Measurements from ENCODE around the gene RSPH6A.

DNA sequence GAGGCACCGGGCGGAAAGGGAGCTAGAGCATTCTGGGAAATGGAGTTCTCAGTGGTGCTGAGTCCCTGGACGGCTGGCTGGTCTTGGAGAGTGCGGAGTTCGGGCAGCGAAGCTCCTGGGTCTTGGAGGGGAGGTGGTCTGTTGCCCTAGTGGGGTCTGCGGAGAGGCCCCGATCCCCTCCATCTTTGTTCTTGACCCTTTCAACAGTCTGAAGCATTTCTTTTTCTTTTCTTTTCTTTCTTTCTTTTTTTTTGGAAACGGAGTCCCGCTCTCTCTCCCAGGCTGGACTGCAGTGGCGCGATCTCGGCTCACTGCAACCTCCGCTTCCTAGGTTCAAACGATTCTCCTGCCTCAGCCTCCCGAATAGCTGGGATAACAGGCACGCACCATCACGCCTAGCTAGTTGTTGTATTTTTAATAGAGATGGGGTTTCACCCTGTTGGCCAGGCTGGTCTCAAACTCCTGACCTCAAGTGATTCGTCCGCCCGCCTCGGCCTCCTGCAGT is 48.3 kb upstream of the RSPH6A start:
- TF ChIP-seq, protein P1, sequence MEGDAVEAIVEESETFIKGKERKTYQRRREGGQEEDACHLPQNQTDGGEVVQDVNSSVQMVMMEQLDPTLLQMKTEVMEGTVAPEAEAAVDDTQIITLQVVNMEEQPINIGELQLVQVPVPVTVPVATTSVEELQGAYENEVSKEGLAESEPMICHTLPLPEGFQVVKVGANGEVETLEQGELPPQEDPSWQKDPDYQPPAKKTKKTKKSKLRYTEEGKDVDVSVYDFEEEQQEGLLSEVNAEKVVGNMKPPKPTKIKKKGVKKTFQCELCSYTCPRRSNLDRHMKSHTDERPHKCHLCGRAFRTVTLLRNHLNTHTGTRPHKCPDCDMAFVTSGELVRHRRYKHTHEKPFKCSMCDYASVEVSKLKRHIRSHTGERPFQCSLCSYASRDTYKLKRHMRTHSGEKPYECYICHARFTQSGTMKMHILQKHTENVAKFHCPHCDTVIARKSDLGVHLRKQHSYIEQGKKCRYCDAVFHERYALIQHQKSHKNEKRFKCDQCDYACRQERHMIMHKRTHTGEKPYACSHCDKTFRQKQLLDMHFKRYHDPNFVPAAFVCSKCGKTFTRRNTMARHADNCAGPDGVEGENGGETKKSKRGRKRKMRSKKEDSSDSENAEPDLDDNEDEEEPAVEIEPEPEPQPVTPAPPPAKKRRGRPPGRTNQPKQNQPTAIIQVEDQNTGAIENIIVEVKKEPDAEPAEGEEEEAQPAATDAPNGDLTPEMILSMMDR (IDR thresholded peaks at IDR 0.05; ENCODE audit: poor library complexity): no peak
- TF ChIP-seq EZH2 (IDR thresholded peaks at IDR 0.05; ENCODE audit: borderline replicate concordance) (no peak), EZH2phosphoT487 (IDR thresholded peaks at IDR 0.05; ENCODE audit: low read depth, severe bottlenecking, unreplicated experiment) (no peak)

All from hepatocyte (in vitro differentiated cells).